Sigmoid colon (tissue), 4 donors: ENCODE measurements around the gene SLC16A6.
"Not testable (repeated sequence)": the region's sequence is repeated elsewhere in the genome, so short reads cannot be mapped to it uniquely, and the experiment has no call there.

ENCODE experiments used
- CTCF ChIP-seq, 4 experiments: fragments of 450-650 bp in 3 of 4; fragments of 200-600 bp in 1 of 4; IDR thresholded peaks; one replicate each; pipeline ENCODE4 v1.5.1; 2016 to 2019; ENCODE audit warnings: antibody characterized with exemption in 4 of 4, mild to moderate bottlenecking in 3 of 4, moderate library complexity in 2 of 4
- POLR2A ChIP-seq, 2 donors: fragments of 450-650 bp; IDR thresholded peaks; one replicate each; pipeline ENCODE4 v1.6.1; 2016; ENCODE audit warnings: antibody characterized with exemption in 2 of 2, mild to moderate bottlenecking in 2 of 2, moderate library complexity in 2 of 2
- POLR2AphosphoS5 ChIP-seq, 4 donors: sonication (generic); formaldehyde crosslinking; IDR thresholded peaks; one replicate each; pipeline ENCODE4 v1.6.1; 2017; ENCODE audit warnings: antibody characterized with exemption in 4 of 4

DNA sequence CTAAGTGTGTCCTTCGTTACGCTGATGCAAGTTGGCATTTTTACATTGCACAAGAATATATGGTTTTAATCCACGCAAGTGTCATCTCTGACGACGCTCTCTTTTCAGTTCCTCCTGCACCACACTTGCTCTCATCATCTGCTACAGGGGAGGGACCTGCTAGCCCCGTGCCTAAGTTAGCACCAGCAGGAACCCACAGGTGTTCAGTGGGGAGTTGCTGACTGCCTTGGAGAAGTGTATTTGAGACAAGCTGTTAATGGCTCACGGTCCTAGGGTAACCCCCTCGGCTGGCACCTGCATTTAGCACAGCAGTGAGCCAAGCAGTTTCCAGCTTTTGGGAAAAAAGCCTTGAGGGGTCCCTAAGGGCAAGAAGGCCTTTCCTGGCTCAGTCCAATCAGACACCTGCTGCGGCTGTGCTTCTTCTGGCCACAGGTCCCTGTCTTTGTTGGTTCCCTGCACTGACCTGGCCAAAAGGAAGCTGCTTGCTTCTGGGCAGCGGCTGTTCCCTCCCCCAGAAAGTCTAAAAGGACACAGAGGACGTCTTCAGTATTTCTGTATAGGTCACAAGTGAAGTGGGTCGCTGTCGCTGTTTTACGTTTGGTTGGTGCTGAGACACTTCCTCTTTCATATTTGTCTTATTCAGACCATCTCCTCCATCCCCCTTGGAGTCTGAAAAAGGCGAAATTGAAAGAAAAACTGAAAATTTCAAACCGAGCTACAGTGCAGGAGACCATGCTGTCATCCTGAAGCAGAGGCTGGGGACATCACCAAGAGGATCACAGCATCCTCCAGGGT, 53.4 kb downstream of the SLC16A6 start:
- TF ChIP-seq CTCF, POLR2A (IDR thresholded peaks at IDR 0.05): not testable (repeated sequence)
- TF ChIP-seq POLR2AphosphoS5 (IDR thresholded peaks at IDR 0.05), result peak in 2 of 4 donors; percentile 41 to 42
